HG03025 (cell line): ENCODE results near the gene INPP5D.

Experiments
- ATAC-seq: cut with Tn5 transposase; IDR thresholded peaks from one replicate; pipeline ENCODE4 v1.9.1; 2021; ENCODE audit warnings: mild to moderate bottlenecking, moderate library complexity; ENCODE audit not compliant: unreplicated experiment, low FRiP score

The INPP5D gene

GRCh38 chr2:233068762-233069418 is 8.7 kb downstream of the INPP5D start:
- ATAC-seq = no peak

DNA sequence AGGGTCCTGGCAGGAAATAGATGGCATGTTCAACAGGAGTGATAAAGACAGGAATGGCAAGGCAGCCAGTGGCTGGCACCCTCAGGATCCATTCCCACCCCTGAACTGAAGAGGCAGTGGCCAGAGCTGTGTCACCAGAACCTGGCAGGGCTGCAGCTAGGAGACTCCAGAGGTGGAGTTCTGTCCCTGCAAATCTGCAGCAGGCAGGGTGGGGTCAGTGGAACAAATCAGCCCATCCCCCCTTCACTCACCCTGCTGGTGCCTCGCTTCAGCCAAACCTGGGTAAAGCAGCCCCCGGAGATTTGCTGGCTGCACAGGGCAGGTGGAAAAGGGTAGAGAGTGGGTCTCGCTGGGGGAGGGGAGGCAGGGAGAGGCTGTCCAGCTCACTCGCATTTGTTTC is 12.7 kb downstream of the INPP5D start:
- no peak for ATAC-seq

GRCh38 chr2:233074106-233074505 is 14.0 kb downstream of the INPP5D start:
- no peak for ATAC-seq

DNA sequence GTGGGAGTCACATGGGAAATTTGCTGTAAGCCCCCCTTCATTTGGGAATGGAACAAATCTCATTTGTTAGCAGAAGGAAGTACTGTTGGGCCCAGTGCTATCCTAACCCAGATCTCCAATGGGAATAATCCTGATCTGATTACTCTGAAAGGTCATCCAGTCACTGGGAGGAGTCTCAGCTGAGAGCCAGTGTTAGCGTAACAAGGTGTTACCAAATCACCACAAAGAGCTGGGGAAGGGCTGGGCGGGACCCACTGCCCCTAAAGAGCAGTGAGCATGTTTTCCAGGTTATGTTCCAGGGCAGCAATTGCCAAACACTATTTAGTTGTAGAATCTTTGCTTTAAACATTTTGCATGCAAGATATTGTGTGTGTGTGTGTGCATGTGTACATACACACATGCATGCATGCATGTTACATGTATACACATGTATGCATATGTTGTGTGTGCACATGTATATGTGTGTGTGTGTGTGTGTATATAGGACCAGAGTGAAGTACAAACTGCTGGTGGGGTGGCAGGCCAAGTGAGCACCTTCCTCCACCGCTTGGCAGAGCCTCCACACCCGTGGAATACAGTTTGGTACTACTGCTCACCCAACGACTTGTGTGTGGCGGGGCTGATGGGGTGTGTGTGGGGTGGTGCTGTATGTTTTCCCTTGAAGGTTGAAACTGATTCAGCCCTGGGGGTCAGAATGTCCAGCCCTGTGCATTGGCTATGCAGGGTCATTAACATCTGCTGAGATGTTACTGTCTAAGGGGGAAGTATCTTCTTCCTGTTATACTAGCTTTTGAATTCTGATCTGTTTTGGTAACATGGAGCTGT is 15.2 kb downstream of the INPP5D start:
- peak; percentile 28 for ATAC-seq

DNA sequence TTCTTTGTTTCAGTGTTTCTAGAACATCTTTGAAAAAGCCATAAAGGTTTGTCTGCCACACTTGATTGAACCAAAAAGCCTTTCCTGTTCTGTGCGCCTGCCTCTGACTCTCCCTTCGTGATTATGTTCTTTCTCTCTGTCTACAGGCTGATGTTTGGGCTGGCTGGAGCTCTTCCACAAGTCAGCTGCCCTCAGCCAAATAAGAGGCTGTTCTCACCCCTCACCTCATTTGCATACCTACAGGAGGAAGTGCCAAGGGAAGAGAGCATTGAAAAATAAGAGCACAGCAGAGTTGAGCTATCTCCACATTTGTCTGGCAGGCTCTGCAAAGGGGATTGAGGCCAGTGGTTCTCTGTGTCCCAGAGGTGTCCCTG is 15.8 kb downstream of the INPP5D start:
- peak; percentile 53 for ATAC-seq

DNA sequence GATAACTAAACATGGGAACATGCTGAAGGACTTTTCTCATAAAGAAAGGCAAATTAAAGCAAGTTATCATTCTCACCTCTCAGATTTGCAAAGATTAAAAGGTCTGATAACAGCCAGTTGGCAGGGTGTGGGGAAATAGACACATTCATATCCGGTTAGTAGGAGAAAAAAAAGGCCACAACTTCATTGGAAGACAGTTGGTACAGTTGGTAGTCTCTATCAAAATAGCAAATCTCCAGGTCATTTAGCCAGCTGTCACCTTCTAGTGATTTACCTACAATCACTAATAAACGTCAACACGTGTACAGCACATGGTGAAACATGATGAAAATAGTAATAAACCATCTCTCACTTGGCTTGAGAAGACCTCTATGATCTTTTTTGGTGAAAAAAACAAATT is 16.6 kb downstream of the INPP5D start:
- ATAC-seq = no peak

GRCh38 chr2:233079473-233079877 is 19.3 kb downstream of the INPP5D start:
- no peak for ATAC-seq

GRCh38 chr2:233079953-233080835 is 20.1 kb downstream of the INPP5D start:
- no peak for ATAC-seq

GRCh38 chr2:233080836-233081229 is 20.7 kb downstream of the INPP5D start:
- ATAC-seq = no peak

GRCh38 chr2:233081232-233081730 is 21.1 kb downstream of the INPP5D start:
- ATAC-seq = no peak

GRCh38 chr2:233081731-233082221 is 21.6 kb downstream of the INPP5D start:
- ATAC-seq = no peak

- peak; percentile 39 for ATAC-seq
Observed at GRCh38 chr2:233082222-233082930, 22.2 kb downstream of the INPP5D start.

GRCh38 chr2:233082931-233083755 is 23.0 kb downstream of the INPP5D start:
- ATAC-seq = no peak

DNA sequence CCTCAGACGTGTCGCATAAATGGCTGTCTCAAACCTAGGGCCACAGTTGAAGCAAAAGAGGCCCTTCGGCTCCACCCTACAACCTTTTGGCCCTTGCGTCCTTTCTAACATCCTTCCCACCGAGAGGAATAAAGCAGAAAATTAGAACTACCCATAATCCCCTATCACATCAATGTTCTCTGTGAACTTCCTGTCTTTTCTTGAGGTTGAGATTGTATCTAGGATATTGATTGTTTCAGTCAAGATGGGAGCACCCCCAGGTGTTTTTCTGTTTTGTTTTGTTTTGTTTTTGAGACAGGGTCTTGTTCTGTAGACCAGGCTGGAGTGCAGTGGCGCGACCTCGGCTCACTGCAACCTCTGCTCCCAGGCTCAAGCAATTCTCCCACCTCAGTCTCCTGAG is 23.6 kb downstream of the INPP5D start:
- no peak for ATAC-seq

GRCh38 chr2:233084488-233084887 is 24.3 kb downstream of the INPP5D start:
- ATAC-seq = no peak

DNA sequence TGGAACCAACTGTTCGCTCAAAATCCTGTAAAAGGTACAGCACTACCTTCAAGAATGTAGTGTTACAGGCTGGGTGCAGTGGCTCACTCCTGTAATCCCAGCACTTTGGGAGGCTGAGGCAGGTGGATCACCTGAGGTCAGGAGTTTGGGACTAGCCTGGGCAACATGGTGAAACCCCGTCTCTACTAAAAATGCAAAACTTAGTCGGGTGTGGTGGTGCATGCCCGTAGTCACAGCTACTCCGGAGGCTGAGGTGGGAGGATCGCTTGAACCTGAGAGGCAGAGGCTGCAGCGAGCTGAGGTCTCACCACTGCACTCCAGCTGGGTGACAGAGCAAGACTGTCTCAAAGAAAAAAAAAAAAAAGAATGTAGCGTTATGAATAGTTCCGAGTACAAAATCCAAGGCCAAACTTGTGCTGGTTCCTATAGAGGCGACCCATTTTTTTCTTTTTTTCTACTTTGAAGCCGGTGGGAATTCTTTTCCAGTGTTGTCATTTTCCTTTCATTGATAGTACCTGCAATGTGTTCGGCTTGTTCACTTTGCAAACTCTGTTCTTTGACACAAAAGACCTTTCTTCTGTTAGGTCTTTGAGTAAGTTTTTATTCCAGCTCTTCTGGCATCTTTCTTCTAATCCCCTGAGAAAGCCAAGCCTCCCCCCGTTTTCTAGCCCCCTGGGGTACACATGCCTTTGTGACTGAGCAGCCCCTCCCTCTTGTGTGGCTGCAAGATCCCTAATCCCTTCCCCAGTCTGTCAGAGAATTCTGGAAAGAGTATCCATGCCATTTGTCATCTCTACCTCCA is 25.1 kb downstream of the INPP5D start:
- ATAC-seq = no peak

DNA sequence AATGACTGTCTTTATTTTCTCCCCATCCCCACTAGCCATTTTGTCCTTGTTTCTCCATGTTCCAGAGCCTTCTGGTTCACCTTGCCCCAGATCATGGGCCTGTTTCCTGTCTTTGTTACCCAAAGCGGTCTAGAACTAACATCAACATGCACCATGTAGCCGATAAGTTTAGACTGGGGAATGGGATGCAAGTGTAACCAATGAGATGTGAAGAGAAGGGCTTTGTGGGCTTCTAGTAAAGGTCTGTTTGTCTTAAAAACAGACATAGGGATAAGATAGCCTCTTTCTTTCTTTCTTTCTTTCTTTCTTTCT is 25.7 kb downstream of the INPP5D start:
- ATAC-seq = no peak

DNA sequence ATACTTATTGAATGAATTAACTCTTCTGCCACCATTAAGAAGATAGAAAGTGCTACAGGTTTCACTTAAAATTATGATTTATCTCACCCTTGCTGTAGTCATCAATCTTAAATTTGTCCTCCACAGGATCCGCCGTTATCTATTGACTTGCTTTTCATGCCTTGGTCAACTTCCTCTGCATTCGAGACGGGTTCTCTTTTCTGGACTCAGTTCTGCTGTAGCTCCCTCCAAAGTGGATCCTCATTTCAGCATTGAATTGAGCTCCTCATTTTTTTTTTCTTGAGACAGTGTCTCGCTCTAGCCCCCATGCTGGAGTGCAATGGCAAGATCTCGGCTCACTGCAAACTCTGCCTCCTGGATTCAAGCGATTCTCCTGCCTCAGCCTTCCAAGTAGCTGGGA is 27.6 kb downstream of the INPP5D start:
- ATAC-seq = no peak

- ATAC-seq = no peak
Observed at GRCh38 chr2:233088972-233089345, 28.8 kb downstream of the INPP5D start.
